Raji (cell line): ENCODE results near the gene WFS1.

Experiments used
- POLR2A ChIP-seq: IDR thresholded peaks from 2 replicates; pipeline ENCODE4 v1.6.1; 2011; ENCODE audit warnings: low read depth, low read length, control low read depth; ENCODE audit not compliant: insufficient read depth

Gene WFS1

DNA sequence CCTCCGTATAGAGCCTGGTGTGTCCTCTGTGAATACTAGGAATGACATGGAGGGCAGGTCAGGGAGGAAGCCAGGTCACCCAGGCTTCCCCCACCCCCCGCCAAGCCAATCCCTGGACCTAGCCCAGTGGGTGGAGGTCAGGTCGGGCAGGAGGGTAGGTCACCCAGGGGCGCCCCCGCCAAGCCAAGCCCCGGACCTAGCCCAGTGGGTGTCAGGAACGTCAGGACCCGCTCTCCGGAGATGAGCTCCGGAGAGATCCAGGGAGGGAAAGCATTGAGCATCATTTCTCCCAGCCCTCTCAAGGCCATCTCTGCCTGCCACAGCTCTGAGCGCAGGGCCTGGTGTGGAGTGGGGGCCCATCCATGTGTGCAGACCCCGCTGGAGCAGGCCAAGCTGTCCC lies 48.6 kb downstream of the WFS1 start:
- no peak for TF ChIP-seq POLR2A

DNA sequence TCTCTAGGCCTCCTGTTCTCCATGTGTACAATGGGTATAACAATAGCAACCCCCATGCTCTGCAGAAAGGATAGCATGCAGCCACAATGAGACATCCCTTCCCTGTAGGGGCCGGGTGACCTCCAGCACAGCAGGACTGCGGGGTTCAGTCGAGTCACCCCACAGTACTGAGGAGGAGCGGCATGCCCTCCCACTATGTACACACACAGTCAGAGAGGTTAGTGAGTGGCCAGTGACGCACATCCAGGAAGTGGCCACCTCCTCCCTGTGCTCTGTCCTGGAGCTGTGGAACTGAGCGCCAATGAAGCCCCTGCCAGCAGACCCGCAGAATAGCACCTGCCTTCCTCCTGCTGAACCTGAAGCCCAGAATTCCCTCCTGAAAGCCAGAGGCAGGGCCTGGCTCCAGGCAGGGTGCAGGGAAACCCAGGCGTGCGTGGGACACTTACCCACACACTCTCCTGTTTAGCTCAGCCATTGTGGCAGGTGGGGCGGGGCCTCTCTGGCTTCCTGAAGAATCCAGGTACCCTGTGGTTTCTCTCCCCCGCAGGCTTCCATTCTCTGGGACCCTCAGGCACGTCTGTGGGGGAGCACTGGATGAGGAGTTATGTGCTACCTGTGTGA lies 50.0 kb downstream of the WFS1 start:
- no peak for TF ChIP-seq POLR2A

DNA sequence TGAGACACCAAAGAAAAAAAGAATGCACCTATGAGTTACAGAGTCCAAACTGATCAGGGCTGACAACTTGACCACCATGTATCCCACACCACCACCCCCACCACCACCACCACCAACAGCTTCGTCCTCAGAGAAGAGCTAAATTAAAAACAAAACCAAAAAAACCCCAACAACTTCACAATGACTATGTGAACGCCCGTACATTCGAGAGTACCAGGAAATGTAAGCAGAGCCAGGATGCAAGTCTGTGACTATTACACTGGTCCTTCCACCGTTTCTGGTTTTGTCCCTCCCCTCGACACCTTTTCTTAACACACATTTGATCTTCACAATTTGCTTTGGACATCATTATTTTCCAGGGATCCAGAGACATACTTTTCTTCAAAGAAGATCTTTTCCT lies 51.0 kb downstream of the WFS1 start:
- no peak for TF ChIP-seq POLR2A

DNA sequence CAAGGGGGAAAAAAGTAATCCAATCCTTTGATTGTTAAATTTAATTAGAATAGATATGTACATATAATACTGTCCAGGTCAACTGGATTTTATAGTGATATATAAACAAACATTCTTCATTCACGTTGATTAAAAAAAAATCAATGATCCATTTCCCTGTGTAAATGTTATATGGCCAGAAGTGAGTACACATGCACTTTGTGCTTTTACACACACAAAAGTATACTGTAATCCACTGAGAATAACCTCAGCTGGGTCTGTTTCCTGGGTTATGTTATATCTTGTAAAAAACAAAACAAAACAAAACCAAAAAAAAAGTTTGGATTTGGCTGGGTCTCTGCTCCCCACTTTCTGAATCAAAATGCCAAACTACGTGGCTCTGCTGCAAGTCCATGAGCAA lies 51.7 kb downstream of the WFS1 start:
- TF ChIP-seq POLR2A, result no peak

DNA sequence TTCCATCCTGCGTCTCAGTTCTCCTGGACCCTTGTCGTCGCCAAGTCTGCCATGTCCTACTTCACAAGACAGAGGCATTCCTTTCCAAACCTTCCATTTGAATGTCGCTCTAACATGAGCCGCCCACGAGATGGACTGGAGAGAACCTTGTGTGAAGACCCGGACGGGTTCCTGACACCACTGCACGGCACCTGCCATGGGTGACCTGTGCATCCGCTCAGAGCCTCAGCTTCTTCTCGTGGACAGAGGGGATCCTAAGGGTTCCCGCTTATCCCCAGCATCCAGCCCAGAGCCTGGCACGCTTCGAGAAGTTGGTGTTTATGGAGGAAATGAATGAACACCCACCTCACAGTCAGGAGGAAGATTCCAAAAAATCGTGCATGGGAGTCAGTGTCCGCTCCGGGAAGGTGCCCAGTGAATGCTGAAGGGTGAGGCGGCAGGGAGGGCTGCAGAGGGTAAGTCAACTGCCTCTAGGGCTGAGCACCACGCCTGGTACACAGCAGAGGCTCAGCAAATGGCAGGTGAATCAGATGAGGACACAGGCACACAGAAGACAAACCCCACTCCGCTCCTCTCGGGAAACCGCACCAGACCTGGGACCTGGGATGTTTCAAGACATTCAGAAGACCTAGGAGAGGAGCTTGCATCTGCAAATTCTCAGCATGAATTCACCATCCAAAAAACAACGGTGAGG lies 52.6 kb downstream of the WFS1 start:
- no peak for TF ChIP-seq POLR2A

DNA sequence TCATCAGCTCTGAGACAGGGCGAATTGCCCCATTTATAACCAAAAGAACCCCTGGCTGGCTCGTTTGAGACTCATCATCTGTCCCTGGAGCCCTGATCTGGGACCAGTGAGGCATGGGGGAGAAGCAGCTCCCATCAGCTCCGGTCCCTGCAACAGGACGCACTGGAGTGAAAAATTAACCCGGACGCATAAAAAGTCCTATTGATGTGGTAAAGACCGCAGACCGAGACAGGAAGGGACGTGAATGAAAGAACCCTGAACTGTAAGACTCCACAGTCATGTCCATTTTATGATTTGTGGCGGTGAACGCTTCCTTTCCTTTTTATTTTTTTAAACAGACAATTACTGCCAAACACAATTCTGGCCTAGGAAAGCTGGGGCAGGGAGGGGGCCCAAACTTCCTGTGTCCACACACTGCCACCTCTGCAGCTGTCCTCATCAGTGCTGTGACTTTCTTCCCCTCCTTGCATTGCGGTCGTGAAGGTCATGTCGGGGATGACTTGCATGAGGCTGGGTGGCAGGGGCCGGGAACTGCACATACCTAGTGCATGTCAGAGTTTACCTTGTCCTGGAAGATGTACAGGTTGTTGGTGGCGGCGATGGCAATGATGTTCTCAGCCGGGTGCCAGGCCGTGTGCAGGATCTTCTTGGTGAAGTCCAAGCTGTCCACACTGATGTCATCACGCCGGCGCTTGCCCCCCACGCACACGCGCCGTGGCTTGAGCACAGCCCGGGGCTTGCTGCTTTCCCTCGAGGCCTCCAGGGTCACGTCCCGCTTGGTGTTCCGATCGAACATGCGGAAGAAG lies 53.3 kb downstream of the WFS1 start:
- TF ChIP-seq POLR2A, result no peak

DNA sequence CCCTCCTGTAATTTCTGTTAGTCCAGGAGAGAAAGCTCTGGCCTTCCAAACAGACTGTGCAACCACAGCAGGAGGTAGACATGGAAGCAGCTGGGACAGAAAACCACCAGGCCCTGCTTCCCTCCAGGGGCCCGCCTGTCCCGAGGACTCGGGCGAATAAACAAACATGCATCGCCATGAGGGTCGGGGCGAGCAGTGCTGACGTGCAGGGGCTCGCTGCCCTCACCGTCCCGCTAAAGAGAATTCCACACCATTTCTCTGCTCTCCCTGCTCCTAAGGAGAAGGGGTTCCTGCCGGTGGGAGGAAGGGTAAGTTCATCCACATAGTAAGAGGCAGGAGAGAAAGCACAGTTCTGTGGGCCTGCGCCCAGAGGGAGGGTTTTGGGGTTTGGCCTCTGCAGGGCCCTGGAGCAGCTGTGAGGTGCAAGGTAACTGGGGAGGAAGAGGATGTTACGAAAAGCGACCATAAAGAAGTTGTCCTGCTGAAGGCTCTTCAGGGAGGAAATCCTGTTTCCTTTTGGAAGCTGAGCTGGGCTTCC lies 54.9 kb downstream of the WFS1 start:
- TF ChIP-seq POLR2A, result no peak

DNA sequence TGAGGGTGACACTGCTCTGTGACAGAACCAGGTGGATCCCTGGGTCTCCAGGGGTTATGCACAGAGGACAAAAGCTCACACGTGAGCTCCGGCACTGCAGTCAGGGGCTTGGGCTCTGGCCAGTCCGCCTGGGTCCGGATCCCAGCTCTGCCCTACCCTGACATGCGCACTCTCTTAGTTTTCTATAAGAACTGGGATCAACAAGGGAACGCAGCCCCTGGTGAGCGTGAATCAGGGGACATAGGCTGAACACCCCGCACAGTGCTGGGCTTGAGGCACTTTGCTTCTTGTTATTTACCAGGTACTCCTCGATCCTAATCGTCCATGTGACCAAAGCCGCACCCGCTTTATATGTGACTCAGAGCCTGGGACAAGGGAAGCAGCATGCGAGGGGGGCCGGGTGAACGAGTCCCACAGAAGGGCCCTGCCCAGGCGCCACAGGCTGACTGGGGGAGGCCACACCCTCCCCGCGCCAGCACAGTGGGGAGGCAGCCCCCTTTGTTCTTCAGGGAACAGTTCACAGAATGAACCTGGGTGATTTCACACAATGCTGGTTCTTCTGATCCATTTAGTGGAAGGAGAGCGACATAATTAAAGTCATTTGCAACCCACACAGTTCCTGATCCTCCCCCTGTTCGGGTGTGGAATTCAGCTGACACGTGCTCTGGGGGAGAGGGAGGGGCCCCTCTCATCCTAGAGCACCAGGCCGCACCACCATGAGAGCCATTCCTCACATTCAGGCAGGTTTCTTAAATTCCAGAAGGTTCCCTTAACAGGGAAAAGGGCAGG lies 55.5 kb downstream of the WFS1 start:
- no peak for TF ChIP-seq POLR2A

DNA sequence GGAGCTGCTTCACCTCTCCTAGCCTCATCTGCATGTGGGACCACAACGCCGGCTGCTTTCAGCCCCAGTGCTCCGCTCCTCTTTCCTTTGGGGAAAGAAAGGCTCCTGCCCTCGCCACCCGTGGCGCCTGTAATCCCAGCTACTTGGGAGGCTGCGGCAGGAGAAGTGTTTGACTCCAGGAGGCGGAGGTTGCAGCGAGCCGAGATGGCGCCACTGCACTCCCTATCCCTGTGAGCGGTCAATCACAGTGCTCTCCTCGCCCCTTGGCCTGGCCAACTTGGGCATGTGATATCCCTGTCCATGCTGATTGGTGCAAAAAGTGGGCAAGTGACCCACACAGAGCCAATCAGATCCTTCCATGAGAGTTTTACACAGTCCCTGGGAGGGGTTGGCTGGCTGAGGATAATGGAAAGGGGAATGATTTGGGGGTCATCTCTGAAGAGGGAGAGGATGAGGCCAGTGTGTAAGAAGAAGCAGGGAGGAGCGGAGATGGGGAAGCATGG lies 56.2 kb downstream of the WFS1 start:
- no peak for TF ChIP-seq POLR2A

DNA sequence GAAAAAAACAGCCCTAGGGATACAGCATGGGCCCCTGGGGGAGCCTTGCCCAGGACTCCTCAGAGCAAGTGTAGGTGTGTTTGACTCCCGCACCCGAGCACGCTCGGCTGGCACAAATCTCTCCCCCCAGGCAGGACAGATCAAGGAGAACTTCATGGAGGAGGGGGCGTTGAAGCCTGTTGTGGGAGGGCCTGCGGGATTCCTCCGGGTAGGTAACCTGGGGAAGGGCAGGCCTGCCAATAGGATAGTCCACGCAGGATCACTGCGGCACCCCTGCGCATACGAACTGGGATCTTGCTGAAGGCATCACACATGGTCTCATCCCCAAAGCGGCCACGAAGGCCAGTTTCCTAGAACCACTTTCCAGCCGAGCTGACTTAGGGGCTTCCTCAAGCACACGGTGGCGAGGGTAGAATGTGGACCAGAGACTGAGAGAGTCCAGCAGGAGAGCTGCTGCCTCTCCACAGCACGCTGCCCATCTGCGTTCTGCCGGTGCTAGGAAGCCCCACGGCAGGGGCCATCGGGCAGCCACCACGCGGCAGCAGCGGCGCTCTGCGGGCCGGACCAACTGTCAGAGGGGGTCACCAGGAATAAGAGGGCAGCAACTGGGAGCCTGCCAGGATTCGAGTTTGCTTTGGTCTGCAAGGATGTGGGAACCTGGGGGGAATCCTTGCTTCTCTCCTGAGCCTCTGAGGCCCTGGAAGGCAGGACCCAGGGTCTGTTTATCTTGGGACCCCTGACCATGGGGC lies 56.8 kb downstream of the WFS1 start:
- TF ChIP-seq POLR2A, result no peak

DNA sequence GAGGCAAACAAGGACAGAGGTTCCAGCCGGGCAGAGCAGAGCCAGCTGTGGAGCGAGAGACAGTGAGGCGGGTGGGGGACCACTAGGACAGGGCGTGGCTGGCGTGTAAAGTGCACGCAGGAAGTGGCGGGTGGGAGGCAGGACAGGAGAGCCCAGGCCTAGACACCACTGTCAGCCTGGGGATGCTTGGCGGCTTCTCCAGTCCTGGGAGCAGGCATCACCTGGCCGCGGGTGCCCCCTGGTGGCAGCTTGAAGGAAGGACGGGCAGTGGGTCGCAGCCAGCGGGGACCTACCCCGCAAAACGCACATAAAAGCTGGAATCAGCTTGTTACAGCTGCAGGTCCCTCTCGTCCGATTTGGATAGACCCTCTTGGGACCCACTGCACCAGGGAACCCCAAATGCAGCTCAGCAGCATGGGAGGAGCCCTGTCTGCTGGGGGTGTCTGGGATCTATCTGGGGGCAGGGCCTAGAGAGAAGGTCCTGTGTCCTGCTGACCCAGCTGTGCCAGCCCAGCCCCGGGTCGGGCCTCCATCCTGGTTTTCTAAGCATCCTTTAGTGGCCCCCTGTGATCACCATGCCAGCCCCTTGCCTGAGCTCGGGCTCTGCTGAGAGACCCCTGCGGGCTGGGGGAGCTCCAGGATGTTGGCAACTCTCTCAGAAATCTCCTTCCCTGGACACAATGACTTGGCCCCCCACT lies 57.7 kb downstream of the WFS1 start:
- TF ChIP-seq POLR2A, result no peak

DNA sequence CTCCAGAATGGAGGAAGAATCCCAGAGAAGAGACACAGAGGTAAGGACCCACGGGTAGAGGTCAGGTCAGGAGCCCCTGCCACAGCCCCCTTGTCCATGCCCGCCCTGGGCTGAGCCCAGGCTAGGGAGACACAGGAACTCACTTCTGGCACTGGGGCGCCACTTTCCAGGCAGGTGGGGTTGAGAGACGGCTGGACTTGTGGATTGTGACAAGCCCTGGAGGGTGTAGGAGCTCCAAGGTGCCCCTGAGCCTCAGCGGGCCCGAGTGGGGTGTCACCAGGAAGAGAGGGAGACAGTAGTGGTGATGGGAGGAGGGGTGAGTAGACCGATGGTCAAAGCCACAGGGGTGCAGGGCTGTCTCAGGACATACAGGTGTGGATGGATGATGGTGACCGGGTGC lies 58.9 kb downstream of the WFS1 start:
- TF ChIP-seq POLR2A, result no peak

DNA sequence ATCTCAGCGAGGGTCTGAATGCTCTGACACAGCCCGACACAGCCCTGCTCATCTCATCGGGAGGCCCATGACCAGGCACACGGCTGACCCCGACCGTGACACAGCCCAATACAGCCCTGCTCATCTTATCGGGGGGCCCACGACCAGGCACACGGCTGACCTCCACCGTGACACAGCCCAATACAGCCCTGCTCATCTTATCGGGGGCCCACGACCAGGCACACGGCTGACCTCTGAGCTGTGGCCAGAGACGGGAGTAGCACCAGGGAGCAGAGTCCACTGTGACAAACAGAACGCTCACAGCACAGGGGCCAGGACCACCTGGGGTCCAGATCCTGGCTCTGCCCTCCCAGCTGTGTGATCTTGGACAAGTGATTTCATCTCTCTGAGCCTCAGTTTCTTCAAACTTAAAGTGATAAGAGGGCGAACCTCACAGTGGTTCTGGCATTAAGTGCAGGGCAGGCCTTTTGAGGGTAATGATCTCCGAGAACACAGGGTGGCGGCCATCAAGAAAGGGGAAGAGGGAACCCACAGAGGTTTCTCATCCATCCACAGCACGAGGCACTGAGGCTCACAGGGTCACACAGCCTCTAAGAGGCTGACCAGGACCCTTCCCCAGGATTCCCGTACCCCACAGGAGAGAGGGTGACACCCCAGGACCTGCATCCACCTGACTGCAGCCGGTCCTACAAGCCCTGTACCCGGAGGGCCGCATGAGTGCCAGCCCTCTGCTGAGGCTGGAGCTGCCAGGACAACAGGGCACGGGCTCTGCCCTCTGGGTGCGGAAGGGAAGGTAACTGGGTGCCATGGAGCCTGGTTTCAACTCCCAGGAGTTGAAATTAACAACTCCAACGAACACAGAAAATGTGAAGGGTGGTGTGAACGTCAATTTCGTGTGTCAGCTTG lies 60.1 kb downstream of the WFS1 start:
- TF ChIP-seq POLR2A, result no peak

DNA sequence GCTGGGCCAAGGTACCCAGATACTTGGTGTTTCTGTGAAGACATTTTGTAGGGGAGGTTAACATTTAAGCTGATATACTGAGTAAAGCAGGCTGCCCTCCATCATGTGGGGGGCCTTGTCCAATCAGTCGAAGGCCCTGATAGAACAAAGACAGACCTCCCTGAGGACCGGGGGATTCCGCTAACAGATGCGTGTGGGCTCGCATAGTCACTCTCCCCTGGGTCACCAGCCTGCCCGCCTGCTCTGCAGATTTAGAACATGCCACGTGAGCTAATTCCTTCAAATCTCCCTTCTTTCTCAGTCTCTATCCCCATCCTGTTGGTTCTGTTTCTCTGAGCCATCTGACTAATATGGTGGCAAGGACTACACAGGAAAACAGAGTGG lies 60.7 kb downstream of the WFS1 start:
- TF ChIP-seq POLR2A, result no peak
